Measurements from ENCODE around the gene FBXL3.

DNA sequence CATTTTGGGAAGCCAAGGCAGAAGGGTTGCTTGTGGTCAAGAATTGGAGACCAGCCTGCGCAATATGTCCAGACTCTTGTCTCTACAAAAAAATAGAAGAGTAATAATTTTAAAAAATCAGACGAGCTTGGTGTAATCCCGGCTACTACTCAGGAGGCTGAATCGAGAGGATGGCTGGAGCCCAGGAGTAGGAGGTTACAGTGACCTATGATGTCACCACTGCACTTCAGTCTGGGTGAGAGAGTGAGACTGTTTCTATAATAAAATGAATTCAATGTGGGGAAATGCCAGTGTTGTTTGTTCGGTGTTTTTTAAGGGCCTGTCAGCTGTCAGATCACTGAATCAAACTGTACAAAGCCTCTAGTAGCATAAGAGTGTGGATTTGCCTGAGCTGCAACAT lies 1.2 kb upstream of the FBXL3 start:
- TF ChIP-seq, protein P1, sequence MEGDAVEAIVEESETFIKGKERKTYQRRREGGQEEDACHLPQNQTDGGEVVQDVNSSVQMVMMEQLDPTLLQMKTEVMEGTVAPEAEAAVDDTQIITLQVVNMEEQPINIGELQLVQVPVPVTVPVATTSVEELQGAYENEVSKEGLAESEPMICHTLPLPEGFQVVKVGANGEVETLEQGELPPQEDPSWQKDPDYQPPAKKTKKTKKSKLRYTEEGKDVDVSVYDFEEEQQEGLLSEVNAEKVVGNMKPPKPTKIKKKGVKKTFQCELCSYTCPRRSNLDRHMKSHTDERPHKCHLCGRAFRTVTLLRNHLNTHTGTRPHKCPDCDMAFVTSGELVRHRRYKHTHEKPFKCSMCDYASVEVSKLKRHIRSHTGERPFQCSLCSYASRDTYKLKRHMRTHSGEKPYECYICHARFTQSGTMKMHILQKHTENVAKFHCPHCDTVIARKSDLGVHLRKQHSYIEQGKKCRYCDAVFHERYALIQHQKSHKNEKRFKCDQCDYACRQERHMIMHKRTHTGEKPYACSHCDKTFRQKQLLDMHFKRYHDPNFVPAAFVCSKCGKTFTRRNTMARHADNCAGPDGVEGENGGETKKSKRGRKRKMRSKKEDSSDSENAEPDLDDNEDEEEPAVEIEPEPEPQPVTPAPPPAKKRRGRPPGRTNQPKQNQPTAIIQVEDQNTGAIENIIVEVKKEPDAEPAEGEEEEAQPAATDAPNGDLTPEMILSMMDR (IDR thresholded peaks at IDR 0.05 in 8 of 11, conservative IDR thresholded peaks at IDR 0.05 in 3 of 11) = no peak
- TF ChIP-seq POLR2AphosphoS5 (IDR thresholded peaks at IDR 0.05) = no peak

Measured in spleen (tissue), 7 donors.